Measurements from ENCODE around the gene C11orf68. TPM values are rescaled to one million over a fixed set of nuclear protein-coding genes. Genes with fewer than 3 reads are reported as not detected.

C11orf68 gene
- total RNA-seq, 1 experiment from 2014 or later = 64.7 TPM

- DNase-seq (ENCODE audit: low read depth) = peak; percentile 88
Measured at GRCh38 chr11:65891219-65892136, 27.4 kb downstream of the C11orf68 start.

DNA sequence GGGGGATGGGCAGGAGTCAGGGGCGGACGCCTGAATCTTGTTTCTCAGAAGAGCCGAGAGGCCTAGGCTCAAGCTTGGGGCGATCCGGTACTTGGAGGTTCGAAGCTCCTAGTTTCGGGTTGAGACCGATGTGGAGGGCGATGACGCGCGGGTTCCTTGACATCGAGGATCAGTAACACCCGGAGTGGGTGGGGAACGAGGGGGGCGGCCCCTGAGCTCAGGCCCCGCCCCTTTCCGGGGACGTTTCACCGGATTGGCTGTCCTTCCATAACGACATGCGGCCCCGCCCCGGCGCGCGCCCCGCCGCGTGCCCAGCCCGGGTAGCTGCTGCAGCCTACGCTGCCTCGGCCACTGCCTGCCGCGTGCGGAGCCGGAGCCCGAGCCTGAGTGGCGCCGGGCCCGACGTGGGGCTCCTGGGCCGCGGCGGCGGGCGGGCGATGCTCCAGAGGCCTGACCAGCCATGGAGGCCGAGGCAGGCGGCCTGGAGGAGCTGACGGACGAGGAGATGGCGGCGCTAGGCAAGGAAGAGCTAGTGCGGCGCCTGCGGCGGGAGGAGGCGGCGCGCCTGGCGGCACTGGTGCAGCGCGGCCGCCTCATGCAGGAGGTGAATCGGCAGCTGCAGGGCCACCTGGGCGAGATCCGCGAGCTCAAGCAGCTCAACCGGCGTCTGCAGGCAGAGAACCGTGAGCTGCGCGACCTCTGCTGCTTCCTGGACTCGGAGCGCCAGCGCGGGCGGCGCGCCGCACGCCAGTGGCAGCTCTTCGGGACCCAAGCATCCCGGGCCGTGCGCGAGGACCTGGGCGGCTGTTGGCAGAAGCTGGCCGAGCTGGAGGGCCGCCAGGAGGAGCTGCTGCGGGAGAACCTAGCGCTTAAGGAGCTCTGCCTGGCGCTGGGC is 28.3 kb downstream of the C11orf68 start, which contains the start of gene CCDC85B:
Gene CCDC85B (plus strand): TSS at position 350 of the 895 bp plus-strand sequence. CDS start 111 bp downstream, at position 461.
- peak; percentile 98 for DNase-seq (ENCODE audit: low read depth)

GRCh38 chr11:65888163-65888814 is 30.6 kb downstream of the C11orf68 start, which contains the start of gene FIBP:
Gene FIBP, minus strand, starts transcription at chr11:65888471. Its CDS starts 53 bp downstream, at chr11:65888418.
- peak; percentile 95 for DNase-seq (ENCODE audit: low read depth)

GRCh38 chr11:65887723-65888162 is 31.1 kb downstream of the C11orf68 start:
- DNase-seq (ENCODE audit: low read depth) = no peak

DNA sequence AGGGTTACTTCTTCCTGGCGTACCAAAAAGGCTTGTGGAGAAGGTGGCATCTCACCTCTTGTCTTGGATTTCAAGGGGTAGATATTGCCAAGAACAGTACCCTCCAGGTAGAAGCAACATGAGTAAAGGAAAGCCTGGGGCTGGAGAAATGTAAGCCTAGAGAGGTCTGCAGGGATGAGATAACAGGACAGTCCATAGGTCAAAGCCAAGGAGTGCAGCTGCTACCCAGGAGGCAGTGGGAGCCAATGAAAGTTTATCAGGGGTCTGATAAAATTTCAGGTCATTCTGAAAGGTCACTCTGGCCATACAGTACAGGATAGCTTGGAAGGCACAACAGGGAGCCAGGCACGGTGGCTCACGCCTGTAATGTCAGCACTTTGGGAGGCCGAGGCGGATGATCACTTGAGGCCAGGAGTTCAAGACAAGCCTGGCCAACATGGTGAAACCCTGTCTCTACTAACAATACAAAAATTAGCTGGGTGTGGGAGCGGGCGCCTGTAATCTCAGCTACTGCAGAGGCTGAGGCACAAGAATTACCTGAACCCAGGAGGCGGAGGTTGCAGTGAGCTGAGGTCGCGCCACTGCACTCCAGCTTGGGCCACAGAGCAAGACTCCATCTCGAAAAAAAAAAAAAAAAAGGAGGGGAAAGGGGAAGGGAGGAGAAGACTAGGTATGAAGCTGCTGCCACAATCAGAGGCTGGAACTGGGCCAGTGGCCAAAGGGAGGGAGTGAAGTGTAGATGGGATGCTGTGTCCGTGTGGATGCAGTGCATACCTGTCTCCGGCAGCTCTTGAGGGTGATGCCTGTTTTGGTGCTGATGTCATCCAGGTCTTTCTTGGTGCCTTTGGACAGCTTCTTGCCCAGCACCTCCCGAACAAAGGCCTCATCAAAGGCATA is 31.8 kb downstream of the C11orf68 start:
- DNase-seq (ENCODE audit: low read depth) = no peak

DNA sequence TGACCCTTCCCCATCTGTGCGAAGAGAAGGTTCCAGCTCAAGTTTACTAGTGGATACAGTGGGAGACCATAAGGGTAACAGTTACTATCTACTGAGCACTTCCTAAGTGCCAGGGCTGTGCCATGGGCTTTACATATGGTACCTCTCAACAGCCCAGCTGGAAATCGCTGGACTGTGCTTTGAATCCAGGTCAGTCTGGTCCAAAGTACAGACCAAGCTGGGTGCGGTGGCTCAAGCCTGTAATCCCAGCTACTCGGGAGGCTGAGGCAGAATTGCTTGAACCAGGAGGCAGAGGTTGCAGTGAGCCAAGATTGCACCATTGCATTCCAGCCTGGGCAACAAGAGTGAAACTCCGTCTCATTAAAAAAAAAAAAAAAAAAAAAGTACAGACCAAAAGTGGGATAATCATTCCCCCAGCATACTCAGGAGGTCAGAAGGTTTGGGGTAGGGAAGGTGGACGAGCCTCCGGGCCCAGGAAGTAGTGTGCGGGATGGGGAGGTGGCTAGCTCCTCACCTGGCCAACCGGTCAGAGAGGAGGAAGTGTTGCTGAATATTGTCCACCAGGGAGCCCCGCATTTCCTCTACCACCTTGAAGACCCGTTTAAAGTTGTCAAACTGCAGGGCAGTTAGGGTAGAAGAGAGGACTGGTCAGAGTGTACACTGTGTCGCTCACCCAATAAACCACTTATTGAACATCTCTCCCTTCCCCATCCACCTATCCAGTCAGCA is 32.9 kb downstream of the C11orf68 start:
- no peak for DNase-seq (ENCODE audit: low read depth)

- no peak for DNase-seq (ENCODE audit: low read depth)
Measured at GRCh38 chr11:65885231-65885630, 33.6 kb downstream of the C11orf68 start.

DNA sequence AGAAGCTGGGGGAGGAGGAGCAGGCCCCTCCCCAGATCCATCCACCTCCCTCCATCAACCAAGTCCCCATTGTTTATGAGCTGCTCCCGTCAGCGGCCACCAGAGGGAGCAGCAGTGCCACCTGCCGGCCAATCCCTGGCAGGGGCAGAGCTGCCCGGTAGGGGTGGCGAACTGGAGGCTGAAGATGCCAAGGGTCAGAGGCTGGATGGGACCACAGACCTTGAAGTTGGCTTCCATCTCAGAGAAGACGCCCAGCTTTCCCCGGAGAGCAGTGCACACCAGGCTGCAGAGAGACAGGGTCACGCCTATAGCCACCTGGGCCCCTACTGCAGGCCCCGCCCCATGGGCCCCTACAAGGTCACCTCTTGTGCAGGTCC is 34.2 kb downstream of the C11orf68 start:
- peak; percentile 64 for DNase-seq (ENCODE audit: low read depth)

DNA sequence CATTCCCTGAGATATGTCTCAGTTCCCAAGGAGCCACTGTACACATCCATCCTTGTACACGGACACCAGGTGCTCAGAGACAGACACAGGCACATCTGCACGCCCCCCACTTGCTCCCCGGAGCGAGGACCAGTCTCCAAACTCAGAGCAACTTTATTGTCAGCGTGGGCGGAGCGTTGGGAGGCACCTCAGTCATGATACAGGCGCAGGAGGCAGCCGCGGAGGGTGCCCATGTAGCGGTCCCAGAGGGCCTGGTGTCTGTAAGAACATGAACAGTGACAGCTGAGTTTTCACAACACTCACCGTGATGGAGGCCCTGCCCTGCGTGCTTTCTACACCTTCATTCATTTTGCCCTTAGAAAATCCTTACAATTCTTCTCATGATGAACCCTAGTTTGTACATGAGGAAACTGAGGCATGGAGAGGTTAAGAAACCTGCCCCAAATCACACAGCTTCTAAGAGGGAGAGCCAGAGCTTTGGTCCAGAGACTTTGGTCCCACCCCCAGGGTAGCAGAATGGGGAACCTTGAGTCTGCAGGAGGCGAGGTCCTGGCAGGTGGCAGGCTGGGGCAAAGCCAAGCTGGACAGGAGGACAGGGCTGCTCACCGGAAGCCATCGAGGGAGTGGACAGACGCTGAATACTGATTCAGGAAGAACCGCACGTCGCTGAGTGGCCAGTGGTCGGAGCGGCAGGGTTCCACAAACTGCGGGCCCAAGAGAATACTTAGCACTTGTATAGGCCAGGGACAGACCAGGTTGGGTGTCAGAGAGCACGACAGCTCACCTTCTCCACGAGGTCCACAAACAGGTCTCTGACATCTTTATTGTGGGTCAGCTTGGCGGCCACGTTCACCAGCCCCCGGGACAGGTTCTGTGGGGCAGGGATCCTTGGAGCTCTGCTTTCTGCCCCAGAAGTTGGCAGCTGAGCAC is 34.8 kb downstream of the C11orf68 start:
- DNase-seq (ENCODE audit: low read depth) = no peak

- DNase-seq (ENCODE audit: low read depth) = no peak
Measured at GRCh38 chr11:65883058-65883761, 35.7 kb downstream of the C11orf68 start.

- DNase-seq (ENCODE audit: low read depth) = no peak
Measured at GRCh38 chr11:65882120-65883057, 36.5 kb downstream of the C11orf68 start.

DNA sequence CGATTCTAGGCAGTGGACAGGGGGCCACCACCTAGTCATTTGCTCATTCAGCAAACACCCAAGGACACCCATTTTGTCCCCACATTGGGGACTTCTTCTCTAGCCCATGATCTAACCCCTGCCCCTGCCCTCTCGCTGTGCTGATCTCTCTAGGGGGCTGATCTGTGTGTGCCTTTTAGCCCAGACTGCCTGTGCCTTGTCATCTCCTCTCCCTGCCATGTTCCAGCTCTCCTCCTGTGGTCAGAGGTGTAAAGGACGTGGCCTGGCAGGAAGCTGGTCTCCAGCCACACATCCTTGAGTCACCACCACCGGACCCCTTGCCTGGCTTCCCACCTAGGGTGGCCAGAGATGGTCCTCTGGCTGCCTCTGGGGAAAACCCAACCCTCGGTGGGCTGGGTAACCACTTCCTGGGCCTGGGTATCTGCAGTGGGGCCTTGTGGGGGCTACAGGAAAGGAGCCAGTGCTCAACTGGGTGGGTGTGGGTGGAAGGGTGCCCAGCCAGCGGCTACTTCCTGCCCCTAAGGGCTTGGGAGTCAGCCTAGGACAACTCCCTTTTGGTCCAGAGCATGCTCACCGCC is 37.9 kb downstream of the C11orf68 start:
- peak; percentile 29 for DNase-seq (ENCODE audit: low read depth)

DNA sequence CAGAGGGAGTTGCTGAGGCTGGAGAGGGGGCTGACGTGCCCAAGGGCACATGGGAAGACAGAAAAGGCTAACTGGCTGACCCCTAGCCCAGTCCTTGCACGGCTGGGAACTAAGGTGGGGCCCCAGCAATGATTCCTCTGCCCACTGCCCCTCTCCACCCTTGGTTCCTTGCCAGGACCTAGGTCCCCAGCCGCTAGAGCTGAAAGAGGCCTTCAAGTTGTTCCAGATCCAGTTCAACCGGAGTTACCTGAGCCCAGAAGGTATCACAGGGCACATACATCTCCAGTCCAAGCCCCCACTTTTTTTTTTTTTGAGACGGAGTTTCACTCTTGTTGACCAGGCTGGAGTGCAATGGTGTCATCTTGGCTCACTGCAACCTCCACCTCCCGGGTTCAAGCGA is 38.8 kb downstream of the C11orf68 start:
- no peak for DNase-seq (ENCODE audit: low read depth)

- DNase-seq (ENCODE audit: low read depth) = no peak
Measured at GRCh38 chr11:65879617-65880016, 39.2 kb downstream of the C11orf68 start, which contains the start of gene CTSW. Gene CTSW, plus strand, starts transcription at chr11:65879837. Its CDS starts 18 bp downstream, at chr11:65879855.

- peak; percentile 90 for DNase-seq (ENCODE audit: low read depth)
Measured at GRCh38 chr11:65873318-65874156, 45.3 kb downstream of the C11orf68 start.
